ENCODE results near the gene EVC. TPM values are rescaled to one million over a fixed set of nuclear protein-coding genes. Genes with fewer than 3 reads are reported as not detected.

Gene EVC
- total RNA-seq, 1 donor from 2014 or later = 9.5 TPM

GRCh38 chr4:5839332-5839731 lies 128.3 kb downstream of the EVC start:
- no peak for TF ChIP-seq CTCF (IDR thresholded peaks at IDR 0.05; ENCODE audit: insufficient read depth, low read length, severe bottlenecking)
- H3K36me3 ChIP-seq (ENCODE audit: control insufficient read depth, insufficient read depth, low read length) = no peaks in the 10 kb centered on the region
- FAIRE-seq = no peak
- no peak for DNase-seq (ENCODE audit: low read depth)
- H3K4me3 ChIP-seq (ENCODE audit: low read depth, low read length) = no peak overlapping the region
- no peaks in the 10 kb centered on the region for H3K27me3 ChIP-seq (ENCODE audit: control insufficient read depth, insufficient read depth, low read length)

DNA sequence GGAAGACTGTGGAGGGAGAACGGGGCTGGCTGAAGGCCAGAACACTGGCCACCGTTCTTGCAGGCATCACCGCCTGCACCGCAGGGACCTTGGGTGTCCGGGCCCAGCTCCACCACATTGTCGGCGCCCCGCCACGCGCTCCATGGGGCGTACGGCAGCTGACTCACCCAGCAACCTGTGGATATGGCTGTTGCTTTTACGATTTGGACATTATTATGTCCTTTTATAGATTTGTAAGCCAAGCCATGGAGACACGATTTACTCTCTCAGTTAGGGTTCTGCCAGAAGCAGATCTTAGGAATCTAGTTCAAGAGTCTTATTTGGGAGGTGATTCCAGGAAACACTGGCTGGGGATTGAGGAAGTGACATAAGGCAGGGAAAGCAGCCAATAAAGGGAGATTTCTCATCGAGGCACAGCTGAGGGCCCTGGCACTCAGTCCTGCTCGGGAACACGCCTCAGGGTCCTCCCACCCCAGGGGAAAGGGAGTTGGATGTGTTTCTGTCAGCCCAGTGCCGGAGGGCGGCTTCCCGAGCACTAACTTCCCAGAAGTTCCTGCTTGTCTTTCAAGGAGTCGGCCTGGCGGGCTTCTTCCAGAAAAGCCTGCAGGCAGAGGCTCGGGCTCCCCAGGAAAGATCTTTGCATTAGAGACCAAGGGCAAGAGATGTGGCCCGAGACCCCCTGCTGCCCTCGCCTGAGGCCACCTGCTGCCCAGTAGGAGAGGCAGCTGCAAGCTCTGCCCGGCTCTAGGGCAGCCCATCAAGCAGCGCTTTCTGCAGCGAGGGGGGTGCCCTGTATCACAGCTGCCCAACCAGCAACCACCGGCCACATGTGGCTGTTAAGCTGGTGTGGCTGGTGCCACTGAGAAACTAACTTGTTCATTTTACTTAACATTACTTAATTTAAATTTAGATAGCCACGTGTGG lies 129.0 kb downstream of the EVC start:
- DNase-seq (ENCODE audit: low read depth) = no peak
- Histone ChIP-seq H3K27me3 (ENCODE audit: control insufficient read depth, insufficient read depth, low read length) (no peaks in the 10 kb centered on the region), H3K36me3 (ENCODE audit: control insufficient read depth, insufficient read depth, low read length) (no peaks in the 10 kb centered on the region), H3K4me3 (ENCODE audit: low read depth, low read length) (no peak overlapping the region)
- no peak for TF ChIP-seq CTCF (IDR thresholded peaks at IDR 0.05; ENCODE audit: insufficient read depth, low read length, severe bottlenecking)
- no peak for FAIRE-seq

- no peak for DNase-seq (ENCODE audit: low read depth)
- Histone ChIP-seq H3K4me3 (ENCODE audit: low read depth, low read length) (no peak overlapping the region), H3K36me3 (ENCODE audit: control insufficient read depth, insufficient read depth, low read length) (no peaks in the 10 kb centered on the region), H3K27me3 (ENCODE audit: control insufficient read depth, insufficient read depth, low read length) (no peaks in the 10 kb centered on the region)
- peak; percentile 7 for FAIRE-seq
- no peak for TF ChIP-seq CTCF (IDR thresholded peaks at IDR 0.05; ENCODE audit: insufficient read depth, low read length, severe bottlenecking)
Measured at GRCh38 chr4:5842456-5842855, 131.5 kb downstream of the EVC start.

- DNase-seq (ENCODE audit: low read depth) (no peak), FAIRE-seq (no peak)
- no peak for TF ChIP-seq CTCF (IDR thresholded peaks at IDR 0.05; ENCODE audit: insufficient read depth, low read length, severe bottlenecking)
- Histone ChIP-seq H3K4me3 (ENCODE audit: low read depth, low read length) (no peak overlapping the region), H3K36me3 (ENCODE audit: control insufficient read depth, insufficient read depth, low read length) (no peaks in the 10 kb centered on the region), H3K27me3 (ENCODE audit: control insufficient read depth, insufficient read depth, low read length) (no peaks in the 10 kb centered on the region)
Measured at GRCh38 chr4:5843573-5844530, 132.9 kb downstream of the EVC start.

- TF ChIP-seq CTCF (IDR thresholded peaks at IDR 0.05; ENCODE audit: insufficient read depth, low read length, severe bottlenecking) = no peak
- DNase-seq (ENCODE audit: low read depth) (no peak), FAIRE-seq (no peak)
- H3K27me3 ChIP-seq (ENCODE audit: control insufficient read depth, insufficient read depth, low read length) = no peaks in the 10 kb centered on the region
- H3K36me3 ChIP-seq (ENCODE audit: control insufficient read depth, insufficient read depth, low read length) = no peaks in the 10 kb centered on the region
- H3K4me3 ChIP-seq (ENCODE audit: low read depth, low read length) = no peak overlapping the region
Measured at GRCh38 chr4:5845035-5845905, 134.3 kb downstream of the EVC start.
